Astrocyte (in vitro differentiated cells and primary cell): ENCODE results near the gene ZFAND5.

Source experiments
- EZH2 ChIP-seq: IDR thresholded peaks from 2 replicates; pipeline ENCODE4 v1.6.1; 2012; ENCODE audit warnings: mild to moderate bottlenecking, low read length, inconsistent platforms; ENCODE audit not compliant: insufficient read depth
- TF ChIP-seq, protein P1 (sequence below): IDR thresholded peaks from 2 replicates; pipeline ENCODE4 v1.5.1; 2011; ENCODE audit warnings: low read depth, mild to moderate bottlenecking, inconsistent platforms, low read length, moderate library complexity; ENCODE audit not compliant: insufficient read depth

DNA sequence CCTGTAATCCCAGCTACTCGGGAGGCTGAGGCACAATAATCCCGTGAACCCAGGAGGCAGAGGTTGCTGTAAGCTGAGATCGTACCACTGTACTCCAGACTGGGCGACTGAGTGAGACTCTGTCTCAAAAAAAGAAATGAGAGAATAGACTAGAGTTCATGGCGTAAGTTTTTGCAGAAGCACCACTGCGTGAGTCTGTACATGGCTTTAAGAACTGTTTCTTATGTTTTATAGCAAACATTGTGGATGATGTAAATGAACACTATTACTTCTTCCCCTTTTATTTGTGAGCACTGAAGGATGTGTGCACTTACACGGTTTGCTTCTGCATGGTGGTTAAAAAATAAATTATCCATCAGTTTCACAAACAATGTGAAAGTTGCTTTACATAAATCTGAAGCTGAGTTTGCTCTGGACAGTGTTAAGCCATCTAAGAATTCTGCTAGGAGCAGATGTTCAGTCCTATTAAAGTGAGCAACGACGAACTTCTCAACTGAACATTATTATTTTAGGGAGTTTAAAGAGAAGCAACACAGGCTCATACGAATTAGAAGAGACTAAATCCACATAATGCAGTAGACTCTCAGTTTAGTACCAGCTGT lies 52.5 kb downstream of the ZFAND5 start:
- TF ChIP-seq, protein P1, sequence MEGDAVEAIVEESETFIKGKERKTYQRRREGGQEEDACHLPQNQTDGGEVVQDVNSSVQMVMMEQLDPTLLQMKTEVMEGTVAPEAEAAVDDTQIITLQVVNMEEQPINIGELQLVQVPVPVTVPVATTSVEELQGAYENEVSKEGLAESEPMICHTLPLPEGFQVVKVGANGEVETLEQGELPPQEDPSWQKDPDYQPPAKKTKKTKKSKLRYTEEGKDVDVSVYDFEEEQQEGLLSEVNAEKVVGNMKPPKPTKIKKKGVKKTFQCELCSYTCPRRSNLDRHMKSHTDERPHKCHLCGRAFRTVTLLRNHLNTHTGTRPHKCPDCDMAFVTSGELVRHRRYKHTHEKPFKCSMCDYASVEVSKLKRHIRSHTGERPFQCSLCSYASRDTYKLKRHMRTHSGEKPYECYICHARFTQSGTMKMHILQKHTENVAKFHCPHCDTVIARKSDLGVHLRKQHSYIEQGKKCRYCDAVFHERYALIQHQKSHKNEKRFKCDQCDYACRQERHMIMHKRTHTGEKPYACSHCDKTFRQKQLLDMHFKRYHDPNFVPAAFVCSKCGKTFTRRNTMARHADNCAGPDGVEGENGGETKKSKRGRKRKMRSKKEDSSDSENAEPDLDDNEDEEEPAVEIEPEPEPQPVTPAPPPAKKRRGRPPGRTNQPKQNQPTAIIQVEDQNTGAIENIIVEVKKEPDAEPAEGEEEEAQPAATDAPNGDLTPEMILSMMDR = no peak
- no peak for TF ChIP-seq EZH2
